Measurements from ENCODE around the gene MAD2L2. TPM values are rescaled to one million over a fixed set of nuclear protein-coding genes. Genes with fewer than 3 reads are reported as not detected.
A peak's percentile ranks its signal among the peaks of the same experiment; 100 is the strongest.

MAD2L2 gene
- polyA plus RNA-seq, 3 donors: 50.4 to 71.3 (median 57.8) TPM

- Histone ChIP-seq H3K27ac (ENCODE audit: low read depth in 1 of 2, low read length in 2 of 2) (no peak overlapping the region), H3K9ac (ENCODE audit: insufficient read depth, low read length, poor library complexity, severe bottlenecking) (no peak overlapping the region), H3K27me3 (ENCODE audit: control insufficient read depth in 2 of 2, insufficient read depth in 2 of 2, low read length in 2 of 2) (peaks cover 0 to 14% of the 10 kb centered on the region in 2 donors), H3K79me2 (ENCODE audit: insufficient read depth, low read length) (no peaks in the 10 kb centered on the region), H3K4me1 (ENCODE audit: control insufficient read depth in 1 of 2, insufficient read depth in 2 of 2, low read length in 2 of 2) (no peaks in the 10 kb centered on the region), H3K9me3 (replicated peaks in 1 of 2; ENCODE audit: control insufficient read depth in 1 of 2, insufficient read depth in 1 of 2, low read length in 2 of 2) (no peaks in the 10 kb centered on the region), H2AFZ (ENCODE audit: insufficient read depth, low read depth, low read length, poor library complexity, severe bottlenecking) (no peak overlapping the region), H4K20me1 (ENCODE audit: insufficient read depth, low read length) (no peaks in the 10 kb centered on the region), H3K36me3 (replicated peaks in 1 of 2; ENCODE audit: control insufficient read depth in 1 of 2, insufficient read depth in 2 of 2, low read length in 2 of 2) (no peaks in the 10 kb centered on the region), H3K4me2 (replicated peaks; ENCODE audit: extremely low read depth, low read length, poor library complexity, severe bottlenecking) (no peak overlapping the region), H3K4me3 (replicated peaks in 1 of 3; ENCODE audit: low read depth in 2 of 3, low read length in 3 of 3) (no peak overlapping the region)
- DNase-seq: no peak
- Mint-ChIP-seq H3K27me3 (ENCODE audit: low read depth in 3 of 3) (peaks cover 23 to 34% (median 31%) of the 10 kb centered on the region in 3 donors), H3K9me3 (peaks cover 0 to 3% (median 0%) of the 10 kb centered on the region in 7 donors), H3K4me1 (peaks cover 4% of the 10 kb centered on the region), H3K27ac (no peak overlapping the region), H3K4me3 (no peak overlapping the region), H3K36me3 (no peaks in the 10 kb centered on the region)
- intact Hi-C loops (cut with micrococcal nuclease): no loop called here
- WGBS (ENCODE audit: insufficient coverage): 97% methylated on average over 11 of the region's 14 CpGs
- no peak for TF ChIP-seq CTCF (IDR thresholded peaks at IDR 0.05)
Observed at GRCh38 chr1:11706292-11706691, 25.3 kb upstream of the MAD2L2 start.

- no peak for DNase-seq
- H3K9me3 ChIP-seq (replicated peaks in 1 of 2; ENCODE audit: control insufficient read depth in 1 of 2, insufficient read depth in 1 of 2, low read length in 2 of 2): no peaks in the 10 kb centered on the region
- H3K4me1 Mint-ChIP-seq: peaks cover 4% of the 10 kb centered on the region
- peak overlapping the region in 1 of 7 donors; percentile 20 for H3K27ac Mint-ChIP-seq
- no peak for TF ChIP-seq CTCF (IDR thresholded peaks at IDR 0.05)
- H3K79me2 ChIP-seq (ENCODE audit: insufficient read depth, low read length): no peaks in the 10 kb centered on the region
- peaks cover 23 to 38% (median 37%) of the 10 kb centered on the region in 3 donors for H3K27me3 Mint-ChIP-seq (ENCODE audit: low read depth in 3 of 3)
- no peak overlapping the region for H2AFZ ChIP-seq (ENCODE audit: insufficient read depth, low read depth, low read length, poor library complexity, severe bottlenecking)
- no peak overlapping the region for H3K4me2 ChIP-seq (replicated peaks; ENCODE audit: extremely low read depth, low read length, poor library complexity, severe bottlenecking)
- no peaks in the 10 kb centered on the region for H3K36me3 ChIP-seq (replicated peaks in 1 of 2; ENCODE audit: control insufficient read depth in 1 of 2, insufficient read depth in 2 of 2, low read length in 2 of 2)
- no peak overlapping the region for H3K9ac ChIP-seq (ENCODE audit: insufficient read depth, low read length, poor library complexity, severe bottlenecking)
- no peak overlapping the region for H3K4me3 ChIP-seq (replicated peaks in 1 of 3; ENCODE audit: low read depth in 2 of 3, low read length in 3 of 3)
- H3K27ac ChIP-seq (ENCODE audit: low read depth in 1 of 2, low read length in 2 of 2): no peak overlapping the region
- H3K9me3 Mint-ChIP-seq: peaks cover 0 to 3% (median 0%) of the 10 kb centered on the region in 7 donors
- H3K4me1 ChIP-seq (ENCODE audit: control insufficient read depth in 1 of 2, insufficient read depth in 2 of 2, low read length in 2 of 2): no peaks in the 10 kb centered on the region
- 95% methylated on average over 9 of the region's 9 CpGs for WGBS (ENCODE audit: insufficient coverage)
- no peaks in the 10 kb centered on the region for H3K36me3 Mint-ChIP-seq
- peak overlapping the region in 1 of 2 donors; percentile 55 for H3K4me3 Mint-ChIP-seq
- peaks cover 0 to 21% of the 10 kb centered on the region in 2 donors for H3K27me3 ChIP-seq (ENCODE audit: control insufficient read depth in 2 of 2, insufficient read depth in 2 of 2, low read length in 2 of 2)
- H4K20me1 ChIP-seq (ENCODE audit: insufficient read depth, low read length): no peaks in the 10 kb centered on the region
- intact Hi-C loops (cut with micrococcal nuclease): no loop called here
Observed at GRCh38 chr1:11705596-11705995, 24.6 kb upstream of the MAD2L2 start.
